ENCODE results near the gene FAM107B.

The FAM107B gene

DNA sequence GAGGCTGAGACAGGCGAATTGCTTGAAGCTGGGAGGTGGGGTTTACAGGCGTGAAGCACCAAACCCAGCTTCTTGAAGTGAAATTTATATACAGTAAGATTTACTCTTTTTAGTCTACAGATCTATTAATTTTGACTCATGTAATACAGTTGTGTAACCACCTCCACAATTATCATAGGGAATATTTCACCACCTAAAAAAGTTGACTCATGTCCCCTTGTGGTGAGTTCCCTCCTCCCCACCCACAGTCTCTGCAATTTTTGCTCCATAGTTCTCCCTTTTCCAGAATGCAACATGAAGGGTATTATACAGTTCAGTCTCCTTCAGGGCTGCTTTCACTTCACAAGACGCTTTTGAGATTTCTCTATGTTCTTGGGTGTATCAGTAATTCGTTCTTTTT is 156.8 kb downstream of the FAM107B start:
- no peak for DNase-seq

DNA sequence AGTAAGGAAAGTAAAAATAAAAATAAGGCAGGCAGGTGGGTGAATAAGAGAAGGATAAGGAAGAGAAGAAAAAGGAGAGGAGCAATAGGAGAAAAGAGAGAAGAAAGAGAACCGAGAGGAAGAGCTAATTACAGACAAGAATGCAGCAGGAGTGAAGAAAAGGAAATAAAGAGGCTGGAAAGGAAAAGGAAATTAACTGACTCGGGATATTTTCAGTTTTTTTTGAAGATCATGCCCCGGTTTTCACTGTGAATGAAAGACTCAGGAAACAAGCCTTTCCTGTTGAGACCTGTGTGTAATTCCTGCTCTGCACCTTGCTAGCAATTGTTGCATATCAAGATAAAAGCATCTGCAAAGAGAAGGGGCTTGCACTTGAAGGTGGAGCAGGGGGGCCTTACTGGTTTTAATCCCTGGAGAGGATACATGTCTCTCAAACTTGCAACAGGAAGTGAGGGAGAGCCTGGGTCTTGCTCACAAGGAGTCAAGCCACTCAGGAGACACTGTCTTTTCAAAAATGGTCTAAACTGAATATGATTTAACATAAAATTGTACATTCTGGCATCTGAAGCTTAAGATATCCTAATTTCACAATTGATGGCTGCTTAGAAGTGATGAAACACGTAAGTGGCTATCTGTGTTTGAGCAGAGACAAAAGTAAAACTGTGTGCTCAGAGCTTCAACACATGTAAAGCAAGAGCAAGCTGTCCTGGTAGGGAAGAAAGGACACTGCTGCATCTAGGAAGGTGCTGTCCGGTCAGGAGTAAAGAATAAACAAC is 157.6 kb downstream of the FAM107B start:
- DNase-seq: no peak

DNA sequence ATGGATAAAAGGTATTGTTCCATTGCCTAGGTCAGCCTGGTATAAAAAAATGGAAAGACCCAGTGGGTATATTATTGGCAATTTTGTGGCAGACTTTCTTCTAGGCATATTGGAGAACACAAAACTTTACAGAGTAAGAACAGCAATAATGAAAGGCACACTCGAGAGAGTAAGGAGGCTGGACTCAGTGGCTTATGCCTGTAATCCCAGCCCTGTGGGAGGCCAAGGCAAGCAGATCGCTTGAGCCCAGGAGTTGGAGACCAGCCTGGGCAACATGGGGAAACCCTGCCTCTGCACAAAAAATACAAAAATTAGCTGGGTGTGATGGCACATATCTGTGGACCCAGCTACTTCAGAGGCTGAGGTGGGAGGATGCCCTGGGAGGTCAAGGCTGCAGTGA is 158.2 kb downstream of the FAM107B start:
- DNase-seq: no peak

DNA sequence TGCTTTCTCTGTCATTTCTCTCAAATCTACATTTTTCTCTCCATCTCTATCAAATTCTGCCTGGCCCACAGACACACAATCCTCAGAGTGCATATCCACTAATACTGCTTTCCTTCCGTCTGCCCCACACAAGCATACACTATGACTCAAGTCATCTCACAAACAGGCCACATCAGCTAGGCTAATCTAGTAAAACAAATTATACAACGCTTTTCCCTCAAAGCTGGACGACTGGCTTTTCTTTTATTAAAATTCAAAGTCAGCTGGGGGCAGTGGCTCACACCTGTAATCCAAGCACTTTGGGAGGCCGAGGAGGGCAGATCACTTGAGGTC is 161.1 kb downstream of the FAM107B start:
- no peak for DNase-seq

DNA sequence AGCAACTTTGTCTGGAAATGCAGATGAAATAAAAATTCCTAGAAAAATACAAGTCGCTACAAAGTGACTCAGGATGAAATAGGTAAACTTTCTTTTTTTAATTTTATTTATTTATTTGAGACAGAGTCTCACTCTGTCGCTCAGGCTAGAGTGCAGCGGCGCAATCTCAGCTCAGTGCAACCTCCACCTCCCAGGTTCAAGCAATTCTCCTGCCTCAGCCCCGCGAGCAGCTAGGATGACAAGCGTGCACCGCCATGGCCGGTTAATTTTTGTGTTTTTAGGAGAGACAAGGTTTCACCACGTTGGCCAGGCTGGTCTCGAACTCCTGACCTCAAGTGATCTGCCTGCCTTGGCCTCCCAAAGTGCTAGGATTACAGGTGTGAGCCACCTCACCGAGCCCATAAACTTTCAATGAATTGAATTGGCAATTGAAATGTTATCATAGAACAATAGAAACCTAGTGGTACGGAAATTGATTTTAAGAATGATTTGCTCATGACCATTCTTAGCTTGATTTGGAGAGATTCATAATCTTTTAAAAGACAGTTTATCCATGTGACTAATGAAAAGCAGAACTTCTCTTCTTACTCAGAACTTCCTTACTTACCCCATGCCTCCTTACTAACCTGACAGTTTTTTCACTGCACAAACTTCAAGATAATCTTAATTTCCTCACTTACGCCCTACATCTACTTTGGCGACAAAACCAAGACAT is 161.7 kb downstream of the FAM107B start:
- DNase-seq: no peak

DNA sequence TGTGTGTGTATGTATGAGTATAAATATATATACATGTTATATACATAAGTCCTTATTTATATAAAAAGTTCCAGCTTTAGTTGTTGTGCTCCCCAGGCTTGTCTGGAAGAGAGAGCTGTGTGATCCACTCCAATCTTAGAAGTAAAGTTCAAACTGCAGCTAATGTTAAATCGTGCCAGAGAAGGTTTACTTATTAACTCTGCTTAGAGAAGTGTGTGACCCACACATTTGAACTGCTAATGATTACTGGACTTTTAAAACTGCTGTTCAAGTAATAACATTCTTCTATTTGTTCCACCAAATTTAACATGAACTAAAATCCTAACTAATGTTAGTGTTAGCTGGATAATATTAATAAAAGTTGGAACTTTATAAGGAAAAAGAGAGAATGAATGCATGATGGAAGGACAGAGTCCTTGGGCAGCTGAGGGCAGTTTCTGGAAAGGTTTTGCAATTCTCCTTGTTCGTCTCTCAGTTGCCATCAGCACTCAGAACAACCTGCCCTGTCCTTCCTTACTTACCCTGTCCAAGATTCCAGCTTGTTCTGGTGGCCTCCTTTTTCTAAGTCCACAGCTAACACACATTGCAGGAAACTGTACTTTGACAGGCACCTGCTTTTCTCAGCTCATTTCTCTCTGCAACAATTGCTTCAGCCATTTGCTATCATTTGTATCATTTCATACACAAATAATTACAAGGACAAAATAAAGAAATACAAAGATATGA is 162.6 kb downstream of the FAM107B start:
- DNase-seq: no peak

DNA sequence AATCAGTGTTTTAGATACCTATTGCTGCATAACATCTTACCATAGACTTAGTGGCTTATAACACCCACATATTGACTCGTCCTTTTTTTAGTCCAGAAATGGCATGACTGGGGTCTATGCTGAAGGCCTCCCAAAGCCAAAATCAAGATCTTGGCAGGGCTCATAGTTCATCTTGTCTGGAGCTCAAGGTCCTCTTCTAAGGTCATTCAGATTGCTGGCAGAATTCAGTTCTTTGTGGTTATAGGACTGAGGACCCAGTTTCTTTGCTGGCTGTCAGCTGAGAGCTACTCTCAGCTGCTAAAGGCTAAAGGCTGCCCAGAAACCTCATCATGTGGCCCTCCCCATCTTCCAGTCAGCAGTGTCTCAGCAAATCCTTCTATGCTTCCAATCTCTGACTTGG is 165.5 kb downstream of the FAM107B start:
- no peak for DNase-seq

DNA sequence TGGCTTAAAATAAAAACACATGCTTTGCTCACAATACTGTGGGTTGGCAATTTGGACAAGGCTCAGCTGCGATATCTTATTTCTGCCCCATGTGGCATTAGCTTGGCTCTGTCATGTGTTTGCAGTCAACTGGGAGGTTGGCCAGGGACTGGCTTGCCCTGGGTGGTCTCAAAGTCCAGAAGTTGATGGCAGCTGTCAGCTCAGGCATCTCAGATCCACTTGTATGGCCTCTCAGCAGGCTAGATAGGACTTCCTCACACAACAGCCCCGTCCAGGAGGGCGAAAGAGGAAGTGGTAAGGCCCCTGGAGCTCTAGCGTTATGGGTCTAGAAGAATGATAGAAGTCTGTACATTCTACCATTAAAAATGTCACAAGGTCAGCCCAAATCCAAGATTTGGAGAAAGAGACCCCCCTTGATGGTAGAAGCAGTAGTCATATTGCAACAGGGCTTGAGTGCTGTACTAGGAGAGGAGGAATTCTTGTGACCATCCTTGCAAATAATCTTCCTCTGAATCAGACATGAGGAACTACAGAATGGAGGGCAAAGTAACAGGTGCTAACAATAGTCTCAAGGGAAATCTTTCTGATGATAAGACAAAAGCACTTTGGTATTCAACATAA is 166.2 kb downstream of the FAM107B start:
- DNase-seq: peak; percentile 71

DNA sequence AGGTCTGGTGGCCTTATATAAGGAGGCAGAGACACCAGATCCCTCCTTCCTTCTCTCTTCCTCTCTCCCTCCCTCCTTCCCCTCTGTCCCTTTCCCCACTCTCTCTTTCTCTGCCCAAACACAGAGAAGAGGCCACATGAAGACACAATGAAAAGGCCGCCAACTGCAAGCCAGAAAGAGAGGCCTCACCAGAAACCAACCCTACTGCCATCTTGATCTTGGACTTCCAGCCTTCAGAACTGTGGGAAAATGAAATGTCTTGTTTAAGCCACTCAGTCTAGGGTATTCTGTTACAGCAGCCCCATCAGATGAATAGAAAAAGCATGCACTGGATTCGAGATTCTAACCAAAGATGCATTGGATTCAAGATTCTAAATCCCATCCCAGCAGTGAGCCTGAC is 168.1 kb downstream of the FAM107B start:
- DNase-seq: no peak

DNA sequence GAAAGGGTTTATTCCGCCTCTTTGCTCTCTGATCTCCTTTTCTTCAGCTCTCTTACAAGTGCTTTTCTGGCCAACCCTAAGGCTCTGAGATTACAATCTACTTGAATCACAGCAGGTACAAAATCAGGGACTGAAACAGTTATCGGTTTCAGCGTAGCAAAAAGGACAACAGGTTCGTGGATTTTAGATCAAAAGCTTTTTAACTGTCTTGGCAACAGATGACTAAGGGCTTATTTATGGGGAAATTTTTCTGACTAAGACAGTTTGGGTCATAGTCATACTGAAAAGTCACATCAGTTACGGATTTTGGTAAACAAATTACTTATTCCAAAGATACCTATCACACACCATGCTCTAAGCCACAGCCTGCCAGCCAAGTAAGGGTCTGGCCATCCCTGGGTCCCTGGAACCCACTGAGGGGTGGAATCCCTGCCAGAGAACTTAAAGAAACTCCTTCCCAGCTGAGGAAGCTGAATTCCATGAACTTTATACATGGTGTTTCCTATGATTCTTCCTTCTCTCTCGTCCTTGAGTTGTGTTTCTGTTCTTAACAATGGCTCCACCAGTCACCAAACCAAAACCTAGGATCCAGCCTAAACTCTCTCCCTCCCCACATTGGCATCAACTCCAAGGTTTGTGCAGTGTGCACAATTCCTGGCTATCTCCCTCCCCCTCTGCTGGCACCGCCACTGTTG is 169.3 kb downstream of the FAM107B start:
- no peak for DNase-seq

DNA sequence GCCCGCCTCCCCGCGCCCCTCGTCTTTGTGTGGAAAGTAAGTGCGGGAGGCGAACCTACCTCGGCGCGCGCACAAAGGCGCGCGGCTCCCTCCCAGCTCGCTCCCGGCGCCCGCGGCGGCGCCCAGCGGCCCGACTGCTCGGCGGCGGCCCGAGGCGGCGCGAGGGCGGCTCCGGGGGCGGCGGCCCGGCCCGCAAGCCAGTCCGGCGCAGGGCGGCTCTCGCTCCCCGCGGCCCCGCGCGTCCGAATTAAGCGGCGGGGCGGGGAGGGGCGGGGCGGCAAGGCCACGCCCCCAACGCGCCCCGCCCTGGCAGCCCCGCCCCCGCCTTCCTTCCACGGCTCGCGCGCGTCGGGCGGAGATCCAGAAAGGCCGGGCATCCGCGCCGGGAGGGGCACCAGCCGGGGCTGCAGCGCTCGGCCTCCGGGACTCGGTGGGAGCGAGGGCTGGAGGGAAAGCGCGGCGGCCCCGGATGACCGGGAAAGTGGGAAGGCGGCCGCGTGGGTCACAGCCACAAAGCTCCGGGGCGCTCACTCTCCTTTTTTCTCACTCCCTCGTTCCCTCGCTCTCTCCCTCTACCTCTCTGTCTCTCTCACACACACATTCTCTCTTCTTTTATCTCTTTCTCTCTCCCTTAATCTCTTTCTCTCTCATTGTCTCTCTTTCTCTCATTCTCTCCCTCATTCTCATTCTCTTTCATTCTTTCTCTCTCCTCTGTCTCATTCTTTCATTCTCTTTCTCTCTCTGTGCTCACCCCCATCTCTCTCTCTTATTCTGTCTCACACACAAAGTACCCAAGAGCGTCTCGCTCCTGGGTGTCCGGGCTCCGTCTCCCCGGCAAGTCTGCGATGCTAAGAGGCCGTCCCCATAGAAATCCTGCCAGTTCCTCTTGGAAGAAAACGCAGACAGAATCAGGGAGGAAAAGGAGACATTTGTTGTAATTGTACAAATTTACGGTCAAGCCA is 170.2 kb downstream of the FAM107B start:
- peak; percentile 87 for DNase-seq

DNA sequence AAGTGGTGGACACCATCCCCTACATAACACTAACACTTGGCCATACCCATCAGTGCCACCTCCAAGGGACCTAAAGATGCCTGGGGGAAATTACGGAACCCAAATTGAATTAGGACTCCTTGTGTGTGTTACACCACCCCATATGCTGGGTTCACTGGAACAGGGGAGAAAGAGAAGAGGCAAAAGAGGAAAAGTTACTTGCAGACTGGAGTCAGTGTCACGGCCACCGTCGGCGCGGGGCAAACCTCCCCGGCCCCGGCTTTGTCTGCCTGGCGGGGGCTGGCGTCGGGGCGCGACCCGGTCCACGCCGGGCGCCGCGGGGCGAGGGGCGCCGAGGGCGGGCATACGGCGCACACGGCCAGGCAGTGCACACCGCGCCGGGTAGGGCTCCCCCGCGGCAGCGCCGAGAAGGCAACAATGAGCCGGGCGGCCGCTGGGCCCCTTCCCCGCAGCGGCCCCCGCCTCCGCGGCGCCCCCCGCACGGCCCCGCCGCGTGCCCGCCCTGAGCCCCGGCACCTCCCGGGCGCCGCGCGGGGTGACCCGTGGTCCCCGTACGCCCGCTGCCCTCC is 171.1 kb downstream of the FAM107B start:
- peak; percentile 38 for DNase-seq

DNA sequence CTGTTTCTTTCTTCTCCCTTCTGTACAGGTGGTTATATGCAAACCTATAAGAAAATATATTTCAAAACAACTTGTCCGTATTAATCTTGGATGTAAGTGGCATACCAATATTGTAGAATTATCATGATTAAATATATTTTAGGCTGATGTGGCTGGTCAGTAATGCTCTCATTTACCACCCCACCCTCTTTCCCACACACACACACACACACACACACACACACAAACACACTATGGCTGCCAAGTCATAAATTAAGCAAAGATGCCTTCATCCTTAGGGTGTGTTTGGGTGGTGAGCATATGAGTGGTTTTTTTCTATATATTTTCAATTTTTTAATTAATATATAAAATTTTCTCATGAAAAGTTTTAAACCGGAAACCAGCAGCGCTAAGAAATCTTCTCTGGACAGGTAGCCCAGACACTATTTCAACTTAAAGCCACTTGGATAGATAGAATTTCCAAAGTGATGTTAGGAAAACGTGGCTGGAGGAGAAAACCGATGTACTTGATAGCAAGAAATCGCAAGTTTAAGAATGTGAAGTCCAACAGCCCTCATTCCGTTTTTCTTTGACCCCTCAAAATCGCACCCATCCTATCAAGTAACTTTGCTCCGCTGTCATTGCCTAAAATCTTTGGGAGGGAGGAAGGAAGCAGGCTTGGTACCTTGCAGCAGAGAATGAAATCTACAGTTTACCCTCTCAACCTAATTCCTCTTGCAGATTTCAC is 171.7 kb downstream of the FAM107B start:
- no peak for DNase-seq

DNA sequence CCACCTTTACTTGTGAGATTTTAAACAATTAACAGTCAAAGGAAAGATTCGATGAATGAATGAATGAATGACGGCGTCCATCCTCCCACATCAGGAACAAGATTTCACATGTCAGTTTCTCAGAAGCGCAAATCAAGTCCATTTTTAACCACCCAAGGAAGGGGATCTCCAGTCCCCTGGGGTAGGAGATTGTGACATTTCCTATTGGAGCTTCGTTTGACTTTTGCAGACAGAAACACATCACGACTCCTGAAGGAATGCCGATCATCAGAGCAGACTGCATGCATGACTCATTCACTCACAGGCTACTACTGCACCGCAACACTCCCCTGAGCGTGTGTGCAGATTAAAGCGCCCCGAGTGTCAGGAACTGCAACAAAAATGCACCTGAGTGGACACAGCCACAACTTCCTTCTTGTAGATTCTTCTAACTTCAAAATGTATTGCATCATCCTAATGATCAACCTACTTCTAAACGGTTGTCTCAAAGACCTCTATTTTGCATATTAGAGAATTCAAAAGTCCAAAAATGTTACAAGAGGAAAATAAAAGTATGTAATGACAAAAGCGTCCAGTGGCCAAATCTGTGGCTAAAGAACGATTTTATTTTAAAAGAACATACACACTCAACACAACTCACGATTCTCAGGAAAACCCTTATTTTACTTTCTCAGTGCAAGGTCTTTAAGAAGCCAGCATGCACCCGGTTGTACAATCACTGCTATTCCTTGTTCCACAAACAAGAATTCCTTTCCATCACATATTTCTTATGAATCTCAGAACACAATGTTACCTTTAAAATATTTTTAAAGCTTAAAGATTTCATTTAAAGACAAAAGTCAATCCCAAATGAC is 172.6 kb downstream of the FAM107B start:
- no peak for DNase-seq

DNA sequence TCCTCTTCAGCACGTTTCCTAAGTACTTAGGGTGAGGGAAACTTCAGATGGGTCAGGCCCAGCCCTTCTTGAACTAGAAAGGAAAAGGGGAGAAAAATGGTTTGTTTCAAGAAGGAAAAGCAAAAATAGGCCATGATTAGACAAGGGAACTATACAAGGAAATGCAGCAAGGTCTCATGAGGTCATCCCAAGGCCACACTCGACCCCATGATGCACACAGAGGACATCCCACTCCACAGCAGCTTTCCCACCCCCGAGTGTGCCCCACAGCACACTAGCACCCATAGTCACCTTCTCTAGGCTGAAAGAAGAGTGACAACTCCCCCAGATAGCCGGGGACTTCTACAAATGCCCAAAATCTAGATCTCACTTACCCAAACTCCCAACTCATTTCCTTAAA is 173.4 kb downstream of the FAM107B start:
- no peak for DNase-seq

DNA sequence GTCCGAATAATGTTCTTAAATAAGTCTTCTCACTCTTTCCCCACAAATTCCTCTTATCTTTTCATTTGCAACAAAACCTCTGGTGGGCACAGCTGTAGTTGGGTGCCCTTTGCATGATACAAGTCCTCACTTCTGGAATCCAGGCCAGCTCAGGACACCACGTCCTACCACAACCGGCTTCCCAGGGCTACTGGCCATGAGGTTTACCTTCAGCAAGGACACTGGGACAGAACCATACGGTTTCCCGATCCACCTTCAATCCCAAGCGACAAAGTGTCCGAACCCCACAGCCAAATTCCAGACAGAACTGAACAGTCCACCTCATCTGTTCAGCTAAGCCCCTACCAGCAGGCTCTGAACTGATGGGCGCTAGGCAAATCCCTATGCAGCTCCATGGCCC is 174.6 kb downstream of the FAM107B start:
- no peak for DNase-seq

DNA sequence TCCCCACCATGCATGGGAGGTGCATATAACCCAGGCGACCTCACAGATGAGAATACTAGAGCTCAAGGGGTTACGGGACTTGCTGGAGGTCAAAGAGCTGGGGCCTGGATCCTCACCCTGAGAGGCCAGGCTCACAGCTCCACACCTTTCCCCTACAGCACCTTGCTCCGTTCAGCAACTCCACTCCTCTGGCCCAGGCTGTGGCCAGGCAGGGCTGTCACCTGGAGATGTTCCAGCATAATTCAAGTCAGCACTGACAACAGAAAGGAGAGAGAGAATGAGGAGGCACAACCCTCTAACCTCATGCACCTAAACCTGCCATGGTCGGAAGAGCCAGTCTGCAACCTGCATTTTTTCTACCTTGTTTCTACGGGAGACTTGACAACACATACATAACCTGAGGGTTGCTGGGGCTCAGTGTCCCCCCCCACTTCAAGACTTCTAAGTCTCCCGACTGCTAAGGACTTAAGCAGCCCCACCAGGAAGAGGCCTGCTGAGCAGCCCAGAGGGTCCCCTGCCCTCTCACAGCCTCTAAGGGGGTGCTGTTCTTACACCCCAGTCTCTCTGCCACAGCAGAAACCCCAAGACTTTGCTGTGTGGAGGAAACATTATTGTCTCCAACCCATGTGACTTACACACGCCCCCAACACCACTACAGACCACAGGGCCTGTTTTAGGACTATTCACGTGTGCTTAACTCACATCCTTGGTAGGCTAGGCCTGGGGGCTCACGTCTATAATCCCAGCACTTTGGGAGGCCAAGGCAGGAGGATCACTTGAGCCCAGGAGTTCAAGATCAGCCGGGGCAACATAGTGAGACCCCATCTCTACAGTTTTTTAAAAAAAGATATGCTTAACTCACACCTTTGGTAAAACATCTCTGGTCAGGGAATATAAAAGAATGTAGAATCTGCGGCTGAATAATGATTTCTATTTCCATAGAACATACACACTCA is 175.6 kb downstream of the FAM107B start:
- DNase-seq: no peak

DNA sequence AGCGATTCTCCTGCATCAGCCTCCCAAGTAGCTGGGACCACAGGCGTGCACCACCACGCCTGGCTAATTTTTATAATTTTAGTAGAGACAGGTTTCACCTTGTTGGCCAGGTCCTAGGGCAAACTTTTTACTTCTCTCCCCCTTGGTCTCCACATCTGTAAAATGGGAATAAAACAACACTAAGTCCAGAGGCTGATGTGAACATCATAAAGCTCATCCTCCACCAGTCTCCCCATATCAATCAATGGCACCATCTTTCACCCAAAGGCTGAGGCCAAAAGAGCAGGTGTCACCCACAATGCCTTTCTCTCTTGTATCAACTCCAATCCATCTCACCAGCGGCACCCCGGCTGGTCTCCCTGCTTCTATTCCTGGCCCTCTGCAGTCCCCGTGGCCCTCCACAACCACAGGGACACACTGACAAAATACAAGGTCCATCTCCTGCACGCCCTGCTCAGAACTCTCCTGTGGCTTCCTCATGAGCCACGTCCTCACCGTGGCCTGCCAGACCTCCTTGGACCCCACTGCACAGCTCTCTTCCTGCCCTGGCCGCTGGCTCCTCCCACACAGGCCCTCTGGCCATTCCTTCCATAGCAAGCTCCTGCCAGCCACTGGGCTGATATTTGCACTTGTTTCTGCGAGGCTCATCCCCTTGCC is 179.0 kb downstream of the FAM107B start:
- no peak for DNase-seq
